H9 (cell line): Measurements from ENCODE around the gene ELF2. TPM values are rescaled to one million over a fixed set of nuclear protein-coding genes. Genes with fewer than 3 reads are reported as not detected.
A peak's percentile ranks its signal among the peaks of the same experiment; 100 is the strongest.

Experiments
- DNase-seq: peaks from one replicate; pipeline ENCODE4 v3.0.0-alpha.2; 2017
- H2AFZ ChIP-seq: one replicate; pipeline ENCODE4 v1.6.1; 2013; ENCODE audit warnings: mild to moderate bottlenecking, low read length, control low read depth, moderate library complexity
- H2AK5ac ChIP-seq: 2 replicates; pipeline ENCODE4 v1.6.1; 2013; ENCODE audit warnings: low read length, control low read depth, mixed read lengths; ENCODE audit not compliant: insufficient read length
- H2BK120ac ChIP-seq: one replicate; pipeline ENCODE4 v1.6.1; 2013; ENCODE audit warnings: low read depth, mild to moderate bottlenecking, low read length, control low read depth, inconsistent platforms; ENCODE audit not compliant: poor library complexity, severe bottlenecking
- H2BK12ac ChIP-seq: 2 replicates; pipeline ENCODE4 v1.6.1; 2013; ENCODE audit warnings: low read length, control low read depth, mixed read lengths, low read depth; ENCODE audit not compliant: insufficient read length
- H2BK15ac ChIP-seq: 2 replicates; pipeline ENCODE4 v1.6.1; 2013; ENCODE audit warnings: low read depth, low read length, control low read depth
- H2BK20ac ChIP-seq: one replicate; pipeline ENCODE4 v1.6.1; 2013; ENCODE audit warnings: low read depth, mild to moderate bottlenecking, low read length, control low read depth, inconsistent platforms; ENCODE audit not compliant: poor library complexity, severe bottlenecking
- H2BK5ac ChIP-seq: 2 replicates; pipeline ENCODE4 v1.6.1; 2013; ENCODE audit warnings: low read length, control low read depth, mixed read lengths; ENCODE audit not compliant: insufficient read length
- H3K14ac ChIP-seq: 2 replicates; pipeline ENCODE4 v1.6.1; 2013; ENCODE audit warnings: low read length, control low read depth; ENCODE audit not compliant: insufficient read depth
- H3K18ac ChIP-seq: 2 replicates; pipeline ENCODE4 v1.6.1; 2013; ENCODE audit warnings: low read depth, mild to moderate bottlenecking, mixed read lengths, low read length, control low read depth; ENCODE audit not compliant: insufficient read length
- H3K23ac ChIP-seq: 2 replicates; pipeline ENCODE4 v1.6.1; 2013; ENCODE audit warnings: low read length, control low read depth, mixed read lengths, low read depth; ENCODE audit not compliant: insufficient read length
- H3K23me2 ChIP-seq: 2 replicates; pipeline ENCODE4 v1.6.1; 2013; ENCODE audit warnings: low read depth, mild to moderate bottlenecking, mixed read lengths, low read length, control low read depth; ENCODE audit not compliant: insufficient read length, poor library complexity, severe bottlenecking
- H3K27ac ChIP-seq: 2 replicates; pipeline ENCODE4 v1.5.1; 2013; ENCODE audit warnings: low read length, control low read depth, mixed read lengths, low read depth; ENCODE audit not compliant: insufficient read length
- H3K27me3 ChIP-seq: 2 replicates; pipeline ENCODE4 v1.6.1; 2013; ENCODE audit warnings: low read length, control low read depth, inconsistent platforms; ENCODE audit not compliant: insufficient read depth
- H3K4ac ChIP-seq: 2 replicates; pipeline ENCODE4 v1.6.1; 2013; ENCODE audit warnings: low read depth, mild to moderate bottlenecking, control low read depth, inconsistent platforms, low read length, moderate library complexity
- H3K4me1 ChIP-seq: 2 replicates; pipeline ENCODE4 v1.6.1; 2013; ENCODE audit warnings: low read length, control low read depth, inconsistent platforms; ENCODE audit not compliant: insufficient read depth
- H3K4me2 ChIP-seq: 2 replicates; pipeline ENCODE4 v1.6.1; 2013; ENCODE audit warnings: low read length, control low read depth, mixed read lengths; ENCODE audit not compliant: insufficient read length, insufficient read depth
- H3K56ac ChIP-seq: 2 replicates; pipeline ENCODE4 v1.6.1; 2013; ENCODE audit warnings: low read depth, mild to moderate bottlenecking, mixed read lengths, low read length, control low read depth; ENCODE audit not compliant: insufficient read length
- H3K79me1 ChIP-seq: 2 replicates; pipeline ENCODE4 v1.6.1; 2013; ENCODE audit warnings: low read depth, mild to moderate bottlenecking, moderate library complexity, low read length, control low read depth, inconsistent platforms; ENCODE audit not compliant: insufficient read depth, poor library complexity, severe bottlenecking
- H3K79me2 ChIP-seq: 2 replicates; pipeline ENCODE4 v1.6.1; 2013; ENCODE audit warnings: low read length, control low read depth, inconsistent platforms; ENCODE audit not compliant: insufficient read depth
- H3K9ac ChIP-seq: 2 replicates; pipeline ENCODE4 v1.6.1; 2013; ENCODE audit warnings: low read length, control low read depth, mixed read lengths; ENCODE audit not compliant: insufficient read length; ENCODE audit errors: extremely low read depth
- H3K9me3 ChIP-seq: one replicate; pipeline ENCODE4 v1.6.1; 2013; ENCODE audit warnings: low read depth, low read length, inconsistent platforms; ENCODE audit not compliant: control insufficient read depth
- H3T11ph ChIP-seq: one replicate; pipeline ENCODE4 v1.6.1; 2013; ENCODE audit warnings: mild to moderate bottlenecking, low read length, control low read depth, inconsistent platforms
- H4K20me1 ChIP-seq: one replicate; pipeline ENCODE4 v1.6.1; 2013; ENCODE audit not compliant: control insufficient read depth, insufficient read length, insufficient read depth
- H4K5ac ChIP-seq: 2 replicates; pipeline ENCODE4 v1.6.1; 2013; ENCODE audit warnings: low read depth, mild to moderate bottlenecking, mixed read lengths, low read length, control low read depth; ENCODE audit not compliant: insufficient read length
- H4K8ac ChIP-seq: replicated peaks from 2 replicates; pipeline ENCODE4 v1.6.1; 2013; ENCODE audit warnings: low read length, control low read depth, mixed read lengths, low read depth; ENCODE audit not compliant: insufficient read length
- H4K91ac ChIP-seq: 2 replicates; pipeline ENCODE4 v1.6.1; 2013; ENCODE audit warnings: low read depth, mild to moderate bottlenecking, moderate library complexity, mixed read lengths, low read length, control low read depth; ENCODE audit not compliant: insufficient read length
- H3K27ac Mint-ChIP-seq, 3 experiments: 2 replicates in 2 of 3; 3 replicates in 1 of 3; pipeline ENCODE4 v1.8.0; 2020 to 2021; ENCODE audit warnings: mixed read lengths in 3 of 3, mild to moderate bottlenecking in 1 of 3, moderate library complexity in 1 of 3
- H3K27me3 Mint-ChIP-seq: 2 replicates; pipeline ENCODE4 v1.8.0; 2021; ENCODE audit warnings: low read depth, mild to moderate bottlenecking, moderate library complexity, mixed read lengths
- H3K36me3 Mint-ChIP-seq, 3 experiments: 2 replicates in 2 of 3; 3 replicates in 1 of 3; pipeline ENCODE4 v1.8.0; 2020 to 2021; ENCODE audit warnings: low read depth in 3 of 3, mixed read lengths in 3 of 3; ENCODE audit not compliant: insufficient read depth in 1 of 3
- H3K4me1 Mint-ChIP-seq, 2 experiments: 2 replicates each; pipeline ENCODE4 v1.8.0; 2020; ENCODE audit warnings: mixed read lengths in 2 of 2
- H3K4me3 Mint-ChIP-seq, 2 experiments: 2 replicates in 1 of 2; 3 replicates in 1 of 2; pipeline ENCODE4 v1.8.0; 2020 to 2021; ENCODE audit warnings: mild to moderate bottlenecking in 2 of 2, mixed read lengths in 2 of 2, moderate library complexity in 1 of 2
- H3K9me3 Mint-ChIP-seq, 2 experiments: 2 replicates in 1 of 2; 3 replicates in 1 of 2; pipeline ENCODE4 v1.8.0; 2020; ENCODE audit warnings: mild to moderate bottlenecking in 2 of 2, mixed read lengths in 2 of 2, moderate library complexity in 1 of 2
- CTCF ChIP-seq: fragments of 200-600 bp; sonication (generic); conservative IDR thresholded peaks from 3 replicates; pipeline ENCODE4 v1.8.0; 2021; ENCODE audit warnings: antibody characterized with exemption, mild to moderate bottlenecking
- WGBS: extraction: QIAGEN DNeasy Blood & Tissue Kit; methylation state at CpG from one replicate; pipeline ENCODE4 v1.1.7; 2013; ENCODE audit warnings: missing lambda C conversion rate, low lambda C conversion rate, mixed read lengths; ENCODE audit not compliant: insufficient read length; ENCODE audit errors: extremely low coverage; 5-methylcytosine and 5-hydroxymethylcytosine counted together
- total RNA-seq: library from RNA; stranded (reverse); gene quantifications from 2 replicates; pipeline ENCODE4 v1.2.1, GENCODE V29; 2021

The ELF2 gene
- total RNA-seq, 1 experiment from 2014 or later: 49.6 TPM

- no peak overlapping the region for H2BK20ac ChIP-seq
- H2AFZ ChIP-seq: no peak overlapping the region
- no peaks in the 10 kb centered on the region; a peak in 1 of 5 replicates for H3K9me3 Mint-ChIP-seq
- no peak overlapping the region for H4K8ac ChIP-seq
- H3K9me3 ChIP-seq: no peaks in the 10 kb centered on the region
- peak overlapping the region; percentile 63 for H3K9ac ChIP-seq
- peaks cover 11% of the 10 kb centered on the region; the same call in 1 of the 2 replicates for H3K79me2 ChIP-seq
- no peak overlapping the region for H3K4ac ChIP-seq
- H3K79me1 ChIP-seq: no peaks in the 10 kb centered on the region
- H3K23ac ChIP-seq: no peak overlapping the region
- no peak overlapping the region for H2BK15ac ChIP-seq
- peak overlapping the region; percentile 75 for H2BK120ac ChIP-seq
- H4K5ac ChIP-seq: no peak overlapping the region
- no peak for DNase-seq
- H3K36me3 Mint-ChIP-seq: peaks cover 0 to 4% (median 0%) of the 10 kb centered on the region in 3 experiments; a peak in 3 of 7 replicates
- peak overlapping the region; percentile 1 for H3K4me2 ChIP-seq
- H2BK12ac ChIP-seq: no peak overlapping the region
- peak overlapping the region; percentile 23 for H2BK5ac ChIP-seq
- H3K27me3 ChIP-seq: no peaks in the 10 kb centered on the region
- peaks cover 10% of the 10 kb centered on the region; the same call in 1 of the 2 replicates for H3K4me1 ChIP-seq
- H4K91ac ChIP-seq: no peak overlapping the region
- H3K27ac Mint-ChIP-seq: peak overlapping the region; percentile 97 to 100 (median 99)
- H3K56ac ChIP-seq: no peak overlapping the region
- H3K4me1 Mint-ChIP-seq: peaks cover 53 to 63% of the 10 kb centered on the region in 2 experiments
- peaks cover 2% of the 10 kb centered on the region for H3K23me2 ChIP-seq
- no peaks in the 10 kb centered on the region for H4K20me1 ChIP-seq
- no peaks in the 10 kb centered on the region for H3K27me3 Mint-ChIP-seq
- H3K14ac ChIP-seq: no peak overlapping the region
- peak overlapping the region; percentile 100 for H3K27ac ChIP-seq
- WGBS: no CpG with 5 or more reads among the region's 2 CpGs
- H3K4me3 Mint-ChIP-seq: peak overlapping the region; percentile 31 to 33; a peak in 2 of 5 replicates
- H2AK5ac ChIP-seq: peak overlapping the region; percentile 81
- H3T11ph ChIP-seq: peak overlapping the region; percentile 97
- TF ChIP-seq CTCF: no peak
- peak overlapping the region; percentile 73 for H3K18ac ChIP-seq
These were observed 22.9 kb downstream of the ELF2 start for GRCh38 chr4:139154134-139154421.
